AG09319 (cell line): ENCODE data around the gene OMP.
"Not testable (repeated sequence)": the region's sequence is repeated elsewhere in the genome, so short reads cannot be mapped to it uniquely, and the experiment has no call there.

ENCODE experiments used
- DNase-seq: peaks from one replicate; pipeline ENCODE4 v3.0.0-alpha.2; 2010; ENCODE audit warnings: low read depth; ENCODE audit errors: extremely low read depth
- TF ChIP-seq, protein P1 (sequence below): IDR thresholded peaks from 2 replicates; pipeline ENCODE4 v1.5.1; 2011; ENCODE audit warnings: low read depth, mild to moderate bottlenecking, inconsistent platforms, low read length, moderate library complexity

Gene OMP

DNA sequence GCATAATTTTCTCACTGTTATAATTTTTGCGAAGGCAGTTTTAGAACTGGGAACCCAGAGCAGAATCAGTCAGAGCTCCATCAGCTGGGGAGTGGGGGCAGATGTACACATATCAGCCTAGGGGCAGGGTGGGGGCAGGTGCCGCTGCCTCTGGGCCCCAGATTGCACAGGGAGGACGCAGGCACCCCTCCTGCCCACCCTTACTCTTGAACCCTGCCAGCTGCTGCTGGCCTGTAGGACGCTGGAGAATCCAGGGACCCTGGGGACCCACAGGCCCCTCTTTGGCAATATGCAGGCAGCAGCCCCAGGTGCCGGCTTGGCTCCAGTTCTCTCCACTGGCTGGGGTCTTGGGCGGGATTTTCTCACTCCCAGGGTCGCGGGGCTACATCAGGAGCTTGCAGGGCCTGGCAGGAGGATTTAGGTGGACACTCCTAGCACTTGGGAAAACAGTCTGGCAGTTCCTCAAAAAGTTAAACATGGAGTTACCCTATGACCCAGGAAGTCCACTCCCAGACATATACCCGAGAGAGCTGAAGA is 44.6 kb upstream of the OMP start:
- no peak for DNase-seq
- TF ChIP-seq, protein P1, sequence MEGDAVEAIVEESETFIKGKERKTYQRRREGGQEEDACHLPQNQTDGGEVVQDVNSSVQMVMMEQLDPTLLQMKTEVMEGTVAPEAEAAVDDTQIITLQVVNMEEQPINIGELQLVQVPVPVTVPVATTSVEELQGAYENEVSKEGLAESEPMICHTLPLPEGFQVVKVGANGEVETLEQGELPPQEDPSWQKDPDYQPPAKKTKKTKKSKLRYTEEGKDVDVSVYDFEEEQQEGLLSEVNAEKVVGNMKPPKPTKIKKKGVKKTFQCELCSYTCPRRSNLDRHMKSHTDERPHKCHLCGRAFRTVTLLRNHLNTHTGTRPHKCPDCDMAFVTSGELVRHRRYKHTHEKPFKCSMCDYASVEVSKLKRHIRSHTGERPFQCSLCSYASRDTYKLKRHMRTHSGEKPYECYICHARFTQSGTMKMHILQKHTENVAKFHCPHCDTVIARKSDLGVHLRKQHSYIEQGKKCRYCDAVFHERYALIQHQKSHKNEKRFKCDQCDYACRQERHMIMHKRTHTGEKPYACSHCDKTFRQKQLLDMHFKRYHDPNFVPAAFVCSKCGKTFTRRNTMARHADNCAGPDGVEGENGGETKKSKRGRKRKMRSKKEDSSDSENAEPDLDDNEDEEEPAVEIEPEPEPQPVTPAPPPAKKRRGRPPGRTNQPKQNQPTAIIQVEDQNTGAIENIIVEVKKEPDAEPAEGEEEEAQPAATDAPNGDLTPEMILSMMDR, result no peak

DNA sequence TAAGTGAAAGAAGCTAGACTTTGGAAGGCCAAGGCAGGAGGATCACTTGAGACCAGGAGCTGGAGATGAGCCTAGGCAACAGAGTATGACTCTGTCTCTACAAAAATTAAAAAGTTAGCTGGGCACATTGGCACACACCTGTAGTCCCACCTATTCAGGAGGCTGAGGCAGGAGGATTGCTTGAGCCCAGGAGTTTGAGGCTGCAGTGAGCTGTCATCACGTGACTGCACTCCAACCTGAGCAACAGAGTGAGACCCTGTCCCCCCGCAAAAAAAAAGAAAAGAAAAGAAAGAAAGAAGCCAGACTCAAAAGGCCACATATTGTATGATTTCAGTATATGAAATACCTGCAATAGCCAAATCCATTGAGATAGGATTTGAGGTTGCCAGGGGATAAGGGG is 43.7 kb upstream of the OMP start:
- TF ChIP-seq, protein P1, result no peak
- DNase-seq, result no peak

DNA sequence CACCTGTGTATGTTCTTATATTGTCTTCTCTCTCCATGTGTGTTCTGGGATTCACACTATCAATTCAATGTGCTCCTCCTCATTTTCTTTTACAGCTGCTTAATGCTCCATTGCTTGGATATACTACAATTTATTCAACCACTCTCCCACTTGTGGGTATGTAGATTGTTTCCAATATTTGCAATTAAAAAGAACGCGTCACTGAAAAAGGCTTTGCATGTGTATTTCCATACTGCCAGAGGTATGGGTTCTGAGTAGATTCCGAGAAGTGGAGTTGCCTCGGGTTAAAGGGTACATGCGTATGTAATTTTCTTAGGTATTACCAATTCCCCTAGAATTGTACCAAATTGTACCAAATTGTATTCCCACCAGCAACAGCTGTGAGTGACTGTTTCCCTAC is 42.8 kb upstream of the OMP start:
- no peak for DNase-seq
- TF ChIP-seq, protein P1, result no peak

DNA sequence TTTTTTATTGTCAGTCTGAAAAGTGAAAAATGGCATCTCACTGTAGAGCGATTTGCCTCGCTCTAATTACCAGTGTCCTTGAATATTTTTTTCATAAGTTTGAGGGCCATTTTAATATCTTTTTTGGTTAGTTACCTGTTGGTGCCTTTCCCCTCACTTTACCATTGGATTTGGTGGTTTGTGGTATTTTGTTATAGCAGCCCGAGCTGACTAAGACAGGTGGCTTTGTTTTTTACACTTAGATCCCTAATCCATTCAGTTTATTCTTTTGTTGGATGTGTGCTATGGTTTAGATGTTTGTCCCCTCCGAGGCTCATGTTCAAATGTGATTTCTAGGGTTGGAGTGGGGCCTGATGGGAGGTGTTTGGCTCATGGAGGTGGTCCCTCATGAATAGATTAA is 42.4 kb upstream of the OMP start:
- TF ChIP-seq, protein P1, result no peak

DNA sequence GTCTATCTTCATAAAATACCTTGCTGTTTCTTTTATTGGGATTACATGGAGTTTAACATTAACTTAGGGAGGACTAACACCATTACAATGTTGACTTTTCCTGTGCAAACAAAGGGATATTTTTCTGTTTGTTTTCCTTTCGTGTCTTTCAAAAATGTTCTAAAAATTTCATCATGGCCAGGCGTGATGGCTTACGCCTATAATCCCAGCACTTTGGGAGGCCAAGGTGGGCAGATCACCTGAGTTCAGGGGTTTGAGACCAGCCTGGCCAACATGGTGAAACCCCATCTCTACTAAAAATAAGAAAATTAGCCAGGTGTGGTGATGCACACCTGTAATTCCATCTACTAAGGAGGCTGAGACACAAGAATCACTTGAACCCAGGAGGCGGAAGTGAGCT is 41.4 kb upstream of the OMP start:
- not testable (repeated sequence) for DNase-seq

More for the DNA sequence above, 42.4 kb upstream of the OMP start:
- no peak for DNase-seq

DNA sequence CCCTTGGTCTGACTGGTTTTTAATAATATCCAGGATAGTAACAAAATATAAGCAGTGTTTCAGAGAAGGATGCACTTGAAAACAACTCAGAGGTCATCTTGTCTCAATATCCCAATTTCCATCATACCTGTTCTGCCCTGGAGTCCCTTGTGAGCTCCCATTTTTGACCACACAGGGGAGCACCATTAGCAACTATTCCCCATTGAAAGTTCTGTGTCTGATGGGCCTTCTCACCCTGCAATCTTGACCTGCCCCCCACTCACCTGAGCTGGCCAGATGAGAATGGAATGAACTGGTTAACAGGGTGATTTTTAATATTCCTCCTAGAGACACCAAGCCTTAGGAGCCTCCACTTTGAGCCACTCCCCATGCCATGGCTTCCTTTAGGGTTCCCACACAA is 39.7 kb upstream of the OMP start:
- DNase-seq, result no peak
- TF ChIP-seq, protein P1, result no peak

DNA sequence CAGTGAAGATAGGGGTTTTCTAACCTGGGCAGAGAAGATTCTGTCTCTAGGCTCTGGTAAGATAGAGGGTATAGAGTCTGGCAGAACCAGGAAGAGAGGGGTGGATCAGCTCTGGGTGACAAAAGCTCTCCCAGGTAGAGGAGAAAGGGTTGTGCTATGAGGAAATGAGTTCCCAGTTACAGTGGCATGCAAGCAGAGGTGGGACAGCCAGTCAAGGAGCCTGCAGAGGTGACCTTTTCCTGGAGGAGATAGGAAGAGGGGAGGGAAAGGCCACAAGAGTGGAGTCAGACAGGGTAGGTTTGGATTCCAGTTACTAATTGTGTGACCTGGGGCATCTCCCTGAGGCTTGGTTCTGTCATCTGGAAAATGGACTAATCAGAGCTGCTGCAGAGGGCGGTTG is 39.2 kb upstream of the OMP start:
- DNase-seq, result no peak
- TF ChIP-seq, protein P1, result no peak

DNA sequence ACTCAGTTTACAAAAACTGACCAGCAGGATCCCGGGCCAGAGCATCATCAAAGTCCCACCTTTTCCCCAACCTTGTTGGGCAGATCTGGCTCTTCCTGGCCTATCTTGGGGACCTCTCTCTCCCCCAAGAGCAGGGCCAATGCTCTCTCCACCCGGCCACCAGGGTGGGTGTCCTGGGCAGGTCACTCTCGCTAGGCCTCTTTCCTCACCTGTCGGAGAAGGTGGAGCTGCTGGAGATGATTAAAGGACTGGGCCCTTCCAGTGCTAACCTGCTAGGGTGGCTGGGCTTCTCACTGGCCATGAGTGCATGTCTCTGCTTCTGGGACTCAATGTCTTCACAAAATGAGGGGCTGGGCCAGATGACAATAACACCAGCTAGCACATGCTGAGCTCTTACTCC is 38.8 kb upstream of the OMP start:
- TF ChIP-seq, protein P1, result no peak
- DNase-seq, result no peak
